Measurements from ENCODE around the gene SLC25A38.

GRCh38 chr3:39412668-39413260 is 29.6 kb downstream of the SLC25A38 start:
- TF ChIP-seq, protein P1, sequence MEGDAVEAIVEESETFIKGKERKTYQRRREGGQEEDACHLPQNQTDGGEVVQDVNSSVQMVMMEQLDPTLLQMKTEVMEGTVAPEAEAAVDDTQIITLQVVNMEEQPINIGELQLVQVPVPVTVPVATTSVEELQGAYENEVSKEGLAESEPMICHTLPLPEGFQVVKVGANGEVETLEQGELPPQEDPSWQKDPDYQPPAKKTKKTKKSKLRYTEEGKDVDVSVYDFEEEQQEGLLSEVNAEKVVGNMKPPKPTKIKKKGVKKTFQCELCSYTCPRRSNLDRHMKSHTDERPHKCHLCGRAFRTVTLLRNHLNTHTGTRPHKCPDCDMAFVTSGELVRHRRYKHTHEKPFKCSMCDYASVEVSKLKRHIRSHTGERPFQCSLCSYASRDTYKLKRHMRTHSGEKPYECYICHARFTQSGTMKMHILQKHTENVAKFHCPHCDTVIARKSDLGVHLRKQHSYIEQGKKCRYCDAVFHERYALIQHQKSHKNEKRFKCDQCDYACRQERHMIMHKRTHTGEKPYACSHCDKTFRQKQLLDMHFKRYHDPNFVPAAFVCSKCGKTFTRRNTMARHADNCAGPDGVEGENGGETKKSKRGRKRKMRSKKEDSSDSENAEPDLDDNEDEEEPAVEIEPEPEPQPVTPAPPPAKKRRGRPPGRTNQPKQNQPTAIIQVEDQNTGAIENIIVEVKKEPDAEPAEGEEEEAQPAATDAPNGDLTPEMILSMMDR (IDR thresholded peaks at IDR 0.05) = no peak
- TF ChIP-seq POLR2AphosphoS5 (IDR thresholded peaks at IDR 0.05; ENCODE audit: insufficient read depth in 1 of 2, low read depth in 1 of 2) (no peak), POLR2A (IDR thresholded peaks at IDR 0.05) (no peak)

Measured in vagina (tissue), 2 donors.